ENCODE results near the gene STXBP2. TPM values are rescaled to one million over a fixed set of nuclear protein-coding genes. Genes with fewer than 3 reads are reported as not detected.

Gene STXBP2
- total and polyA plus RNA-seq, 9 of the 15 experiments (the other 6 are each of a cell fraction or from before 2014, with no cell fraction given): 2.5 to 163 (median 71.3) TPM

DNA sequence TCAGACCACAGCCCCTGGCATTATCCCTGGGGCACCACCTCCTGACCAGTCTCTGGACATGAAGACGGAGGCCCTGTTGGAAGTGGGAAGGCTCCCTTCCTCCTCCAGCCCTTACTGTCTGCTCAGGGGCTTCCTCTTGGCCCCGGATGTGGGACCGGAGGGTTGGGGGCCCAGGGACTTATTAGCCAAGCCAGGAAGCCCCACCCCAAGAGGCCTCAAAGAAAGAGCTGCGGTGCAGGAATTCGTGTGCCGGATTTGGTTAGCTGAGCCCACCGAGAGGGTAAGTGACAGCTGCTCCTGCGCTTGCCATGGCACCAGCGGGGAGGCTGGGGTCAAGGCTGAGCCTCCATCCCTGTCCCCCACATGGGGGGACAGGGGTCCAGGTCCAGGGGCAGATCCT, 31.9 kb downstream of the STXBP2 start, which contains the start of gene RETN:
RETN (plus strand) TSS at position 208 of the 400 bp plus-strand sequence. CDS start 278 bp downstream, outside the sequence.
- Histone ChIP-seq H3K9ac (ENCODE audit: insufficient read depth in 1 of 2, low read depth in 2 of 2, low read length in 2 of 2) (no peak within 1 kb of the TSS; a peak in 1 of 4 replicates), H2AFZ (ENCODE audit: low read depth, low read length) (no peak within 1 kb of the TSS), H3K4me3 (no peak within 1 kb of the TSS), H3K4me1 (replicated peaks in 1 of 2; ENCODE audit: control insufficient read depth in 2 of 2, insufficient read depth in 2 of 2, low read length in 2 of 2) (peaks cover 0 to 10% of the 10 kb centered on the region in 2 experiments; a peak in 2 of 5 replicates), H3K36me3 (ENCODE audit: control insufficient read depth, insufficient read depth, low read length) (no peaks in the 10 kb centered on the region), H3K9me1 (ENCODE audit: control insufficient read depth, insufficient read depth, low read length) (no peaks in the 10 kb centered on the region), H3K9me3 (replicated peaks; ENCODE audit: control insufficient read depth, insufficient read depth, low read depth, low read length) (peaks cover 2% of the 10 kb centered on the region; the same call in 1 of the 2 replicates), H4K20me1 (replicated peaks; ENCODE audit: control insufficient read depth, insufficient read depth, low read length) (no peaks in the 10 kb centered on the region), H3K79me2 (ENCODE audit: control insufficient read depth, insufficient read depth, low read length) (no peaks in the 10 kb centered on the region), H3K27ac (ENCODE audit: extremely low read depth, low read depth, low read length) (no peak within 1 kb of the TSS), H3K27me3 (ENCODE audit: control insufficient read depth in 2 of 2, insufficient read depth in 2 of 2, low read length in 2 of 2) (peaks cover 21 to 43% of the 10 kb centered on the region in 2 experiments; a peak in 4 of 5 replicates), H3K4me2 (ENCODE audit: insufficient read depth, low read length) (no peak within 1 kb of the TSS)
- ChIA-PET CTCF (ENCODE audit: low intra/inter-chr PET ratio) (no interaction called here), POLR2A (interaction anchor here (0.8 to 1.3 kb wide), 3 partner anchors 14 to 146 kb away, joined by 3 read pairs; partner anchors contain the start of gene MCOLN1)
- DNase-seq (ENCODE audit: extremely low read depth in 1 of 4, low spot score in 3 of 4) (no peak), ATAC-seq (no peak), FAIRE-seq (no peak)
- intact Hi-C loops (cut with micrococcal nuclease): no loop called here
- no TSS peak for BruUV-seq (replicated peaks)
- TF ChIP-seq ZNF780A (CRISPR knock-in tag; IDR thresholded peaks at IDR 0.05) (no peak), MEIS2 (IDR thresholded peaks at IDR 0.05; ENCODE audit: partially characterized antibody) (no peak), ZNF324 (CRISPR knock-in tag; IDR thresholded peaks at IDR 0.05) (no peak), HDAC8 (tag; IDR thresholded peaks at IDR 0.05) (no peak), PTRF (tag; IDR thresholded peaks at IDR 0.05) (no peak), ZNF778 (CRISPR knock-in tag; IDR thresholded peaks at IDR 0.05) (no peak), ESRRA (IDR thresholded peaks at IDR 0.05; ENCODE audit: borderline replicate concordance, low read depth) (no peak), HNRNPL (IDR thresholded peaks at IDR 0.05; ENCODE audit: low read depth, low read length) (no peak), ZNF830 (CRISPR knock-in tag; IDR thresholded peaks at IDR 0.05) (no peak)
- TF ChIP-seq, protein P1, sequence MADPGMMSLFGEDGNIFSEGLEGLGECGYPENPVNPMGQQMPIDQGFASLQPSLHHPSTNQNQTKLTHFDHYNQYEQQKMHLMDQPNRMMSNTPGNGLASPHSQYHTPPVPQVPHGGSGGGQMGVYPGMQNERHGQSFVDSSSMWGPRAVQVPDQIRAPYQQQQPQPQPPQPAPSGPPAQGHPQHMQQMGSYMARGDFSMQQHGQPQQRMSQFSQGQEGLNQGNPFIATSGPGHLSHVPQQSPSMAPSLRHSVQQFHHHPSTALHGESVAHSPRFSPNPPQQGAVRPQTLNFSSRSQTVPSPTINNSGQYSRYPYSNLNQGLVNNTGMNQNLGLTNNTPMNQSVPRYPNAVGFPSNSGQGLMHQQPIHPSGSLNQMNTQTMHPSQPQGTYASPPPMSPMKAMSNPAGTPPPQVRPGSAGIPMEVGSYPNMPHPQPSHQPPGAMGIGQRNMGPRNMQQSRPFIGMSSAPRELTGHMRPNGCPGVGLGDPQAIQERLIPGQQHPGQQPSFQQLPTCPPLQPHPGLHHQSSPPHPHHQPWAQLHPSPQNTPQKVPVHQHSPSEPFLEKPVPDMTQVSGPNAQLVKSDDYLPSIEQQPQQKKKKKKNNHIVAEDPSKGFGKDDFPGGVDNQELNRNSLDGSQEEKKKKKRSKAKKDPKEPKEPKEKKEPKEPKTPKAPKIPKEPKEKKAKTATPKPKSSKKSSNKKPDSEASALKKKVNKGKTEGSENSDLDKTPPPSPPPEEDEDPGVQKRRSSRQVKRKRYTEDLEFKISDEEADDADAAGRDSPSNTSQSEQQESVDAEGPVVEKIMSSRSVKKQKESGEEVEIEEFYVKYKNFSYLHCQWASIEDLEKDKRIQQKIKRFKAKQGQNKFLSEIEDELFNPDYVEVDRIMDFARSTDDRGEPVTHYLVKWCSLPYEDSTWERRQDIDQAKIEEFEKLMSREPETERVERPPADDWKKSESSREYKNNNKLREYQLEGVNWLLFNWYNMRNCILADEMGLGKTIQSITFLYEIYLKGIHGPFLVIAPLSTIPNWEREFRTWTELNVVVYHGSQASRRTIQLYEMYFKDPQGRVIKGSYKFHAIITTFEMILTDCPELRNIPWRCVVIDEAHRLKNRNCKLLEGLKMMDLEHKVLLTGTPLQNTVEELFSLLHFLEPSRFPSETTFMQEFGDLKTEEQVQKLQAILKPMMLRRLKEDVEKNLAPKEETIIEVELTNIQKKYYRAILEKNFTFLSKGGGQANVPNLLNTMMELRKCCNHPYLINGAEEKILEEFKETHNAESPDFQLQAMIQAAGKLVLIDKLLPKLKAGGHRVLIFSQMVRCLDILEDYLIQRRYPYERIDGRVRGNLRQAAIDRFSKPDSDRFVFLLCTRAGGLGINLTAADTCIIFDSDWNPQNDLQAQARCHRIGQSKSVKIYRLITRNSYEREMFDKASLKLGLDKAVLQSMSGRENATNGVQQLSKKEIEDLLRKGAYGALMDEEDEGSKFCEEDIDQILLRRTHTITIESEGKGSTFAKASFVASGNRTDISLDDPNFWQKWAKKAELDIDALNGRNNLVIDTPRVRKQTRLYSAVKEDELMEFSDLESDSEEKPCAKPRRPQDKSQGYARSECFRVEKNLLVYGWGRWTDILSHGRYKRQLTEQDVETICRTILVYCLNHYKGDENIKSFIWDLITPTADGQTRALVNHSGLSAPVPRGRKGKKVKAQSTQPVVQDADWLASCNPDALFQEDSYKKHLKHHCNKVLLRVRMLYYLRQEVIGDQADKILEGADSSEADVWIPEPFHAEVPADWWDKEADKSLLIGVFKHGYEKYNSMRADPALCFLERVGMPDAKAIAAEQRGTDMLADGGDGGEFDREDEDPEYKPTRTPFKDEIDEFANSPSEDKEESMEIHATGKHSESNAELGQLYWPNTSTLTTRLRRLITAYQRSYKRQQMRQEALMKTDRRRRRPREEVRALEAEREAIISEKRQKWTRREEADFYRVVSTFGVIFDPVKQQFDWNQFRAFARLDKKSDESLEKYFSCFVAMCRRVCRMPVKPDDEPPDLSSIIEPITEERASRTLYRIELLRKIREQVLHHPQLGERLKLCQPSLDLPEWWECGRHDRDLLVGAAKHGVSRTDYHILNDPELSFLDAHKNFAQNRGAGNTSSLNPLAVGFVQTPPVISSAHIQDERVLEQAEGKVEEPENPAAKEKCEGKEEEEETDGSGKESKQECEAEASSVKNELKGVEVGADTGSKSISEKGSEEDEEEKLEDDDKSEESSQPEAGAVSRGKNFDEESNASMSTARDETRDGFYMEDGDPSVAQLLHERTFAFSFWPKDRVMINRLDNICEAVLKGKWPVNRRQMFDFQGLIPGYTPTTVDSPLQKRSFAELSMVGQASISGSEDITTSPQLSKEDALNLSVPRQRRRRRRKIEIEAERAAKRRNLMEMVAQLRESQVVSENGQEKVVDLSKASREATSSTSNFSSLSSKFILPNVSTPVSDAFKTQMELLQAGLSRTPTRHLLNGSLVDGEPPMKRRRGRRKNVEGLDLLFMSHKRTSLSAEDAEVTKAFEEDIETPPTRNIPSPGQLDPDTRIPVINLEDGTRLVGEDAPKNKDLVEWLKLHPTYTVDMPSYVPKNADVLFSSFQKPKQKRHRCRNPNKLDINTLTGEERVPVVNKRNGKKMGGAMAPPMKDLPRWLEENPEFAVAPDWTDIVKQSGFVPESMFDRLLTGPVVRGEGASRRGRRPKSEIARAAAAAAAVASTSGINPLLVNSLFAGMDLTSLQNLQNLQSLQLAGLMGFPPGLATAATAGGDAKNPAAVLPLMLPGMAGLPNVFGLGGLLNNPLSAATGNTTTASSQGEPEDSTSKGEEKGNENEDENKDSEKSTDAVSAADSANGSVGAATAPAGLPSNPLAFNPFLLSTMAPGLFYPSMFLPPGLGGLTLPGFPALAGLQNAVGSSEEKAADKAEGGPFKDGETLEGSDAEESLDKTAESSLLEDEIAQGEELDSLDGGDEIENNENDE (IDR thresholded peaks at IDR 0.05; ENCODE audit: low read depth, low read length): no peak
- 4% methylated on average over 9 of the region's 9 CpGs for WGBS (ENCODE audit: insufficient coverage, low coverage, missing lambda C conversion rate)
- in situ Hi-C loops (cut with MboI): no loop called here
